HepG2 (cell line): ENCODE data around the gene ZFHX3. TPM values are rescaled to one million over a fixed set of nuclear protein-coding genes. Genes with fewer than 3 reads are reported as not detected.
A peak's percentile ranks its signal among the peaks of the same experiment; 100 is the strongest.

Experiments
- ATAC-seq: fragments of 200-7000 bp; cut with Tn5 transposase; 3 replicates; pipeline ENCODE4 v1.9.1; 2020; ENCODE audit warnings: mild to moderate bottlenecking, moderate library complexity
- BruUV-seq: library from RNA; stranded (reverse); fragments of 400-500 nt; replicated peaks from 2 replicates; lab custom pipeline; 2021; lab: Mats Ljungman, UMichigan
- CTCF ChIA-PET: fragments of 300-600 bp; formaldehyde crosslinking; extraction: SDS; loops from one replicate; lab custom pipeline; 2021; ENCODE audit warnings: low total read pairs, inconsistent platforms, low intra/inter-chr PET ratio; lab: Yijun Ruan, JAX
- POLR2A ChIA-PET: fragments of 350-600 bp; sonication (Branson Sonifier 250); formaldehyde crosslinking; loops from one replicate; lab custom pipeline; 2020; ENCODE audit warnings: antibody characterized with exemption, inconsistent platforms; lab: Yijun Ruan, JAX
- DNase-seq: peaks from one replicate; pipeline ENCODE4 v3.0.0-alpha.2; 2015; ENCODE audit warnings: low spot score
- FAIRE-seq: peaks from 3 replicates; lab custom pipeline; 2011; peaks lifted over from hg19 to GRCh38; lab: Jason Lieb, UNC
- H2AFZ ChIP-seq: one replicate; pipeline ENCODE4 v1.6.1; 2011; ENCODE audit warnings: low read length, inconsistent platforms
- H3K27ac ChIP-seq: fragments of 300-600 bp; 3 replicates; pipeline ENCODE4 v1.8.0; 2011; ENCODE audit warnings: mixed run types, mild to moderate bottlenecking, mixed read lengths, low read length, inconsistent platforms; ENCODE audit not compliant: insufficient read depth; ENCODE audit errors: extremely low read length
- H3K27me3 ChIP-seq, 2 experiments: fragments of 200-600 bp in 1 of 2; 2 replicates in 1 of 2; 3 replicates in 1 of 2; pipeline versions ENCODE4 v1.6.0 to v1.8.0; 2011; ENCODE audit warnings: low read length in 2 of 2, mild to moderate bottlenecking in 2 of 2, moderate library complexity in 2 of 2, inconsistent platforms in 1 of 2; ENCODE audit not compliant: insufficient read depth in 2 of 2, control insufficient read depth in 1 of 2
- H3K36me3 ChIP-seq, 2 experiments: fragments of 200-600 bp in 1 of 2; replicated peaks in 1 of 2; 2 replicates in 1 of 2; 3 replicates in 1 of 2; pipeline versions ENCODE4 v1.5.1 to v1.8.0; 2011; ENCODE audit warnings: low read length in 2 of 2, inconsistent platforms in 1 of 2; ENCODE audit not compliant: insufficient read depth in 2 of 2, control insufficient read depth in 1 of 2
- H3K4me1 ChIP-seq: 2 replicates; pipeline ENCODE4 v1.5.1; 2012; ENCODE audit warnings: low read length, inconsistent platforms; ENCODE audit not compliant: insufficient read depth
- H3K4me2 ChIP-seq: 2 replicates; pipeline ENCODE4 v1.6.0; 2011; ENCODE audit warnings: low read depth, low read length, inconsistent platforms
- H3K4me3 ChIP-seq, 3 experiments: fragments of 200-600 bp in 1 of 3; sonication (generic), shearing (Covaris generic) in 1 of 3; replicated peaks in 1 of 3; 2 replicates each; pipeline ENCODE4 v1.5.1; 2011 to 2016; ENCODE audit warnings: low read length in 3 of 3, inconsistent platforms in 2 of 3, low read depth in 2 of 3, mild to moderate bottlenecking in 2 of 3, control low read depth in 1 of 3, mixed read lengths in 1 of 3; ENCODE audit not compliant: insufficient read depth in 1 of 3
- H3K79me2 ChIP-seq: one replicate; pipeline ENCODE4 v1.6.1; 2011; ENCODE audit warnings: low read length, inconsistent platforms; ENCODE audit not compliant: insufficient read depth
- H3K9ac ChIP-seq: 2 replicates; pipeline ENCODE4 v1.6.0; 2011; ENCODE audit warnings: mild to moderate bottlenecking, low read depth, low read length, inconsistent platforms; ENCODE audit not compliant: insufficient read depth
- H3K9me3 ChIP-seq: 2 replicates; pipeline ENCODE4 v1.5.1; 2012; ENCODE audit warnings: mild to moderate bottlenecking, low read length
- H4K20me1 ChIP-seq: 2 replicates; pipeline ENCODE4 v1.6.0; 2011; ENCODE audit warnings: inconsistent platforms, mild to moderate bottlenecking, low read length, moderate library complexity; ENCODE audit not compliant: insufficient read depth
- RBM22 ChIP-seq: fragments of 200-400 bp; formaldehyde crosslinking; optimal IDR thresholded peaks from 2 replicates; pipeline ENCODE3; 2017; ENCODE audit warnings: mild to moderate bottlenecking, low read length, moderate library complexity
- SP4 ChIP-seq: sonication (generic); formaldehyde crosslinking; IDR thresholded peaks from 2 replicates; pipeline ENCODE4 v1.8.1; 2023; ENCODE audit warnings: mild to moderate bottlenecking, missing genetic modification reagents
- ZNF121 ChIP-seq: sonication (generic); formaldehyde crosslinking; IDR thresholded peaks from 2 replicates; pipeline ENCODE4 v1.5.0; 2020; ENCODE audit warnings: mild to moderate bottlenecking, missing genetic modification reagents
- ZNF24 ChIP-seq: fragments of 450-650 bp; IDR thresholded peaks from 2 replicates; pipeline ENCODE4 v1.6.1; 2017; ENCODE audit warnings: antibody characterized with exemption, mild to moderate bottlenecking
- ZNF687 ChIP-seq: sonication (generic); formaldehyde crosslinking; IDR thresholded peaks from 2 replicates; pipeline ENCODE4 v1.5.1; 2020; ENCODE audit warnings: mild to moderate bottlenecking, missing genetic modification reagents, moderate library complexity
- WGBS: methylation state at CpG from one replicate; pipeline ENCODE4 v1.1.6; 2017; ENCODE audit warnings: low lambda C conversion rate; 5-methylcytosine and 5-hydroxymethylcytosine counted together
- in situ Hi-C: cut with HindIII; loops from 2 replicates; pipeline ENCODE4 v1.10.0; 2017; ENCODE audit warnings: low pct_unique_long_range_greater_than_20kb; ENCODE audit not compliant: extremely low pct_ligation_motif_present
- intact Hi-C: fragments of 100-400 bp; cut with micrococcal nuclease; formaldehyde crosslinking; loops from one replicate; pipeline ENCODE4 v1.10.0; 2022; ENCODE audit not compliant: unreplicated experiment
- polyA plus RNA-seq, 8 experiments: library from polyadenylated mRNA; depleted of rRNA in 3 of 8; stranded (reverse) in 7 of 8; unstranded in 1 of 8; fragments of >200 nt; fragmentation: Illumina TruSeq in 4 of 8; extraction: Trizol in 4 of 8; gene quantifications; 2 replicates each; pipeline versions ENCODE4 v1.2.1 to v1.2.3, GENCODE V29; 2011 to 2016; ENCODE audit warnings: low read depth in 4 of 8, missing spikeins in 1 of 8, mixed read lengths in 1 of 8; ENCODE audit not compliant: insufficient read depth in 1 of 8
- total RNA-seq, 5 experiments: library from RNA; depleted of rRNA; stranded (reverse); fragments of >200 nt; fragmentation: Illumina TruSeq; extraction: Trizol; gene quantifications; 2 replicates each; pipeline ENCODE4 v1.2.3, GENCODE V29; 2016; ENCODE audit warnings: low read depth in 1 of 5

The ZFHX3 gene
- total and polyA plus RNA-seq, 2 of the 13 experiments (the other 11 are each of a cell fraction or from before 2014, with no cell fraction given) = 5.0 to 6.0 TPM

- FAIRE-seq (no peak), DNase-seq (no peak), ATAC-seq (no peak)
- no peaks in the 10 kb centered on the region for H3K27me3 ChIP-seq
- in situ Hi-C loops (loop anchor here (5.0 kb wide), 1 partner anchor 101 kb away; the partner anchor contains the start of gene ZFHX3), intact Hi-C loops (no loop called here)
- H3K27ac ChIP-seq = no peak overlapping the region
- CTCF ChIA-PET = no interaction called here
- POLR2A ChIA-PET = no interaction called here
- H3K9me3 ChIP-seq = no peaks in the 10 kb centered on the region
- no peak overlapping the region for H3K4me3 ChIP-seq
- WGBS = 87% methylated on average over 14 of the region's 15 CpGs
- peaks cover 40% of the 10 kb centered on the region for H3K4me1 ChIP-seq
- BruUV-seq = no TSS peak
- H3K9ac ChIP-seq = no peak overlapping the region
- H3K4me2 ChIP-seq = no peak overlapping the region
- TF ChIP-seq RBM22 (no peak), SP4 (CRISPR knock-in tag) (0 out of 2 replicates have a peak, but pooled peaks have one; percentile 31), ZNF121 (no peak), ZNF24 (no peak), ZNF687 (CRISPR knock-in tag) (peak; percentile 19; the same call in 1 of the 2 replicates)
- TF ChIP-seq, all 625 proteins: peak for 2
- no peak overlapping the region for H2AFZ ChIP-seq
- peaks cover 13% of the 10 kb centered on the region; the same call in 1 of the 2 replicates for H4K20me1 ChIP-seq
- peaks cover 34 to 79% of the 10 kb centered on the region in 2 experiments for H3K36me3 ChIP-seq
- peaks cover 56% of the 10 kb centered on the region for H3K79me2 ChIP-seq
Measured at GRCh38 chr16:72946474-72947194, 101.3 kb downstream of the ZFHX3 start.
